Panc1 (cell line): ENCODE measurements around the gene TAS2R43. TPM values are rescaled to one million over a fixed set of nuclear protein-coding genes. Genes with fewer than 3 reads are reported as not detected.
A peak's percentile ranks its signal among the peaks of the same experiment; 100 is the strongest.

Source experiments
- ATAC-seq: fragments of 200-7000 bp; cut with Tn5 transposase; 2 replicates; pipeline ENCODE4 v1.9.1; 2020; ENCODE audit warnings: mild to moderate bottlenecking, moderate library complexity
- Bru-seq: library from RNA; stranded (reverse); fragments of 400-500 nt; gene quantifications from one replicate; lab custom pipeline; 2021; lab: Mats Ljungman, UMichigan
- BruChase-seq, 2 experiments: library from RNA; stranded (reverse); fragments of 400-500 nt; gene quantifications; one replicate each; lab custom pipeline; 2021; lab: Mats Ljungman, UMichigan
- BruUV-seq: library from RNA; stranded (reverse); fragments of 400-500 nt; replicated peaks from 2 replicates; lab custom pipeline; 2021; lab: Mats Ljungman, UMichigan
- CTCF ChIA-PET: fragments of 300-600 bp; sonication (Branson Sonifier 250); formaldehyde crosslinking; loops from one replicate; lab custom pipeline; 2022; ENCODE audit warnings: antibody characterized with exemption; lab: Charles Lee
- POLR2A ChIA-PET: fragments of 300-600 bp; sonication (Branson Sonifier 250); formaldehyde crosslinking; loops from one replicate; lab custom pipeline; 2022; ENCODE audit warnings: antibody characterized with exemption; lab: Charles Lee
- DNase-seq: peaks from one replicate; pipeline ENCODE4 v3.0.0-alpha.2; 2010; ENCODE audit warnings: low read depth, low spot score
- H3K27ac ChIP-seq: 2 replicates; pipeline ENCODE4 v1.5.1; 2011; ENCODE audit warnings: mild to moderate bottlenecking, low read length, inconsistent platforms
- H3K27me3 ChIP-seq: fragments of 200-500 bp; sonication (Bioruptor generic); 2 replicates; pipeline ENCODE4 v1.6.0; 2014; ENCODE audit warnings: low read length, inconsistent platforms; ENCODE audit not compliant: control insufficient read depth, insufficient read depth
- H3K36me3 ChIP-seq: fragments of 200-500 bp; sonication (Bioruptor generic); 2 replicates; pipeline ENCODE4 v1.5.1; 2014; ENCODE audit warnings: inconsistent platforms, mild to moderate bottlenecking, low read length, moderate library complexity; ENCODE audit not compliant: control insufficient read depth, insufficient read depth
- H3K4me1 ChIP-seq: 2 replicates; pipeline ENCODE4 v1.5.1; 2011; ENCODE audit warnings: inconsistent platforms, mild to moderate bottlenecking, low read length, moderate library complexity; ENCODE audit not compliant: control insufficient read depth, insufficient read depth
- H3K4me3 ChIP-seq, 2 experiments: 2 replicates each; pipeline ENCODE4 v1.5.1; 2011 to 2012; ENCODE audit warnings: low read depth in 2 of 2, low read length in 2 of 2, mild to moderate bottlenecking in 2 of 2, inconsistent platforms in 1 of 2, moderate library complexity in 1 of 2
- H3K9me3 ChIP-seq: fragments of 200-500 bp; sonication (Bioruptor generic); 2 replicates; pipeline ENCODE4 v1.5.1; 2014; ENCODE audit warnings: low read depth, mild to moderate bottlenecking, inconsistent platforms, low read length, moderate library complexity; ENCODE audit not compliant: control insufficient read depth, insufficient read depth
- POLR2AphosphoS5 ChIP-seq: IDR thresholded peaks from 2 replicates; pipeline ENCODE4 v1.6.1; 2012; ENCODE audit warnings: mild to moderate bottlenecking, low read depth, low read length, moderate library complexity
- REST ChIP-seq, 2 experiments: IDR thresholded peaks; 2 replicates each; pipeline ENCODE4 v1.6.1; 2011 to 2012; ENCODE audit warnings: low read depth in 2 of 2, control low read depth in 1 of 2, low read length in 1 of 2, mild to moderate bottlenecking in 1 of 2, moderate library complexity in 1 of 2; ENCODE audit not compliant: insufficient read depth in 1 of 2
- SIN3A ChIP-seq: IDR thresholded peaks from 2 replicates; pipeline ENCODE4 v1.6.1; 2012; ENCODE audit warnings: low read depth, mild to moderate bottlenecking, low read length, moderate library complexity, borderline replicate concordance; ENCODE audit not compliant: insufficient read depth
- TCF7L2 ChIP-seq: IDR thresholded peaks from 2 replicates; pipeline ENCODE4 v1.6.1; 2011; ENCODE audit warnings: mild to moderate bottlenecking, low read depth, low read length, inconsistent platforms
- in situ Hi-C: cut with HindIII; loops from 2 replicates; pipeline ENCODE4 v1.10.0; 2016; ENCODE audit warnings: low sequenced_read_pairs, low pct_unique_long_range_greater_than_20kb
- intact Hi-C: fragments of 100-400 bp; cut with micrococcal nuclease; formaldehyde crosslinking; loops from one replicate; pipeline ENCODE4 v1.10.0; 2022; ENCODE audit not compliant: unreplicated experiment
- long read RNA-seq: library from polyadenylated mRNA; unstranded; transcript quantifications from one replicate; pipeline ENCODE4 v2.0.0, GENCODE V29; 2021; ENCODE audit not compliant: unreplicated experiment
- polyA plus RNA-seq: library from polyadenylated mRNA; unstranded; fragments of >200 nt; gene quantifications from one replicate; pipeline ENCODE4 v1.2.1, GENCODE V29; 2012; ENCODE audit warnings: missing spikeins; ENCODE audit not compliant: insufficient read length
- total RNA-seq: library from RNA; stranded (reverse); gene quantifications from one replicate; pipeline ENCODE4 v1.2.1, GENCODE V29; 2021; ENCODE audit not compliant: unreplicated experiment
- TF ChIP-seq, protein P1 (sequence below): fragments of 450-650 bp; IDR thresholded peaks from 2 replicates; pipeline ENCODE4 v1.5.1; 2017; ENCODE audit warnings: mild to moderate bottlenecking

Gene TAS2R43
- total RNA-seq (0.36 TPM), Bru-seq, nascent RNA (percentile 85 among the genes with signal in this experiment), BruChase-seq, experiment 1, labeled RNA remaining after a 2-hour chase (percentile 78 among the genes with signal in this experiment), BruChase-seq, experiment 2, labeled RNA remaining after a 6-hour chase (percentile 60 among the genes with signal in this experiment)
- not detected for polyA plus RNA-seq
- long read RNA-seq: 0 reads

DNA sequence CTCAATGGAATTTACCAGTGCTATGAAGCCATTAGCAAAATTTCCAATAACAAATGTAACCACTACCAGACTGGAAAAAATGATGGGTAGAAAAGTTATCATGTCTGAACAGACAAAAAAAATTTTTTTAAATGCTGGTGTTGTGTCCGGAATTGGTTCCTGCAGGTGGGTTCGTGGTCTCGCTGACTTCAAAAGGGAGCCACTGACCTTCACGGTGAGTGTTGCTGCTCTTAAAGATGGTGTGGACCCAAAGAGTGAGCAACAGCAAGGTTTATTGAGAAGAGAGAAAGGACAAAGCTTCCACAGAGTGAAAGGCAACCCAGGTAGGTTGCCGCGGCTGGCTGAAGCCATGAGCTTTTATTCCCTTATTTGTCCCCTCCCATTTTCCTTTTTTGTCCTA, at the start of gene TAS2R43:
TSS of gene TAS2R43 (minus strand) at position 186 of the 400 bp plus-strand sequence. CDS start at position 102, 84 bp downstream.
- Histone ChIP-seq H3K27me3 (no peaks in the 10 kb centered on the region), H3K36me3 (no peaks in the 10 kb centered on the region), H3K9me3 (no peaks in the 10 kb centered on the region), H3K27ac (no peak within 1 kb of the TSS), H3K4me3 (no peak within 1 kb of the TSS), H3K4me1 (no peaks in the 10 kb centered on the region)
- no TSS peak for BruUV-seq
- POLR2A ChIA-PET: no interaction called here
- intact Hi-C loops (no loop called here), in situ Hi-C loops (no loop called here)
- TF ChIP-seq TCF7L2 (no peak), POLR2AphosphoS5 (no peak), SIN3A (no peak), REST (IDR thresholded peaks at IDR 0.05; ENCODE audit: insufficient read depth in 1 of 2, low read depth in 2 of 2, low read length in 1 of 2) (no peak)
- TF ChIP-seq, protein P1, sequence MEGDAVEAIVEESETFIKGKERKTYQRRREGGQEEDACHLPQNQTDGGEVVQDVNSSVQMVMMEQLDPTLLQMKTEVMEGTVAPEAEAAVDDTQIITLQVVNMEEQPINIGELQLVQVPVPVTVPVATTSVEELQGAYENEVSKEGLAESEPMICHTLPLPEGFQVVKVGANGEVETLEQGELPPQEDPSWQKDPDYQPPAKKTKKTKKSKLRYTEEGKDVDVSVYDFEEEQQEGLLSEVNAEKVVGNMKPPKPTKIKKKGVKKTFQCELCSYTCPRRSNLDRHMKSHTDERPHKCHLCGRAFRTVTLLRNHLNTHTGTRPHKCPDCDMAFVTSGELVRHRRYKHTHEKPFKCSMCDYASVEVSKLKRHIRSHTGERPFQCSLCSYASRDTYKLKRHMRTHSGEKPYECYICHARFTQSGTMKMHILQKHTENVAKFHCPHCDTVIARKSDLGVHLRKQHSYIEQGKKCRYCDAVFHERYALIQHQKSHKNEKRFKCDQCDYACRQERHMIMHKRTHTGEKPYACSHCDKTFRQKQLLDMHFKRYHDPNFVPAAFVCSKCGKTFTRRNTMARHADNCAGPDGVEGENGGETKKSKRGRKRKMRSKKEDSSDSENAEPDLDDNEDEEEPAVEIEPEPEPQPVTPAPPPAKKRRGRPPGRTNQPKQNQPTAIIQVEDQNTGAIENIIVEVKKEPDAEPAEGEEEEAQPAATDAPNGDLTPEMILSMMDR: no peak
- CTCF ChIA-PET: no interaction called here
- no peak for DNase-seq
- no peak for ATAC-seq

DNA sequence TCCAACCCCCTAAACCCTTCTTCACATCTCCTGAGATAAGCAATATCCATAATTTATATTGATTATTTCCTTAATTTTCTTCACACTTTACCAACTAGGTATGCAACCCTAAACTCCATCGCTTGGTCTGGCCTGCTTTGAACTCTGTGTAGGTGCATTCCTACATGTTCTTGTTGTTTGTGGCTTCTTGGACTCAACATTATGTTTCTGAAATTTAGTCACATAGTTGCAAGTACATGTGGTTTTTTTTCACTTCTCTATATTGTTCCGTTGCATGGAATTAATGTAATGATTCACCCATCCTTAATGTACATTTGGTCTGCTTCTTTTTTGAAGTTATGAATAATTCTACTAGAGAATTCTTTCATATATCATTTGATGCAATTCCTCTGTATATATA, 44.0 kb upstream of the TAS2R43 start:
- ATAC-seq (no peak), DNase-seq (no peak)
- intact Hi-C loops (no loop called here), in situ Hi-C loops (no loop called here)
- H3K4me3 ChIP-seq: no peak overlapping the region
- POLR2A ChIA-PET: no interaction called here
- H3K9me3 ChIP-seq: no peaks in the 10 kb centered on the region
- no peaks in the 10 kb centered on the region for H3K27me3 ChIP-seq
- TF ChIP-seq, protein P1: no peak
- TF ChIP-seq POLR2AphosphoS5: no peak
- no peak for TF ChIP-seq SIN3A
- CTCF ChIA-PET: no interaction called here
- no TSS peak for BruUV-seq
- no peak overlapping the region for H3K27ac ChIP-seq
- H3K4me1 ChIP-seq: no peaks in the 10 kb centered on the region
- no peaks in the 10 kb centered on the region for H3K36me3 ChIP-seq
